ENCODE results near the gene SAMD4B.
"Not testable (repeated sequence)": the region's sequence is repeated elsewhere in the genome, so short reads cannot be mapped to it uniquely, and the experiment has no call there.

Gene SAMD4B

DNA sequence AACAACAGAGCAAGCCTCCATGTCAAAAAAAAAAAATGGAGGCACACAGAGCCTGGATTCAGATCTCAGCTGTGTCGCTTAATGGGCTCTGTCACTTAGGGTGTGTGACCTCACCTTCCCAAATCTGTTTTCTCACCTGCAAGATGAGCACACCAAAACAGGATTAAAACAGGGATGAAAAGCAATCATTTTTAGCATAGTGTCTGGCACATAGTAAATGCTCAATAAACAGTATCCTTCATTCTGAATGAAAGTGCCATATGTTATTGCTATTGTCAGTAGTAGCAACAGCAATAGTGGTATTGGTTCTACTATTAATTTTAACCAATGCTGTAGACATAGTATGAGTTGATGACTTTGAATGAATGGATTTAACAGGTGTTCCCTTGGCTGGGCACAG lies 23.3 kb downstream of the SAMD4B start:
- DNase-seq (ENCODE audit: low read depth), result no peak

DNA sequence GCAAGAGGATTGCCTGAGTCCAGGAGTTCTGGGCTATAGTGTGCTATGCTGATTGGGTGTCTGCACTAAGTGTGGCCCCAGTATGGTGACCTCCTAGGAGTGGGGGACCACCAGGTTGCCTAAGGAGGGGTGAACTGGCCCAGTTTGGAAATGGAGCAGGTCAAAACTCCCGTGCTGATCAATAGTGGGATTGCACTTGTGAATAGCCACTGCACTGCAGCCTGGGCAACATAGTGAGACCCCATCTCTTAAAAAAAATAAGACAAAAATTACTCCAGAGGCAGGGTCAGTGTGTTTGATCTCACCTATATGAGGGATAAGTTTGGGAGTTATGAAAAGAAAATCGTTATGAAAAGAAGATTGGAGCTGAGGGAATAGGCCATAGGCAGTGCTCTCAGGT lies 27.0 kb downstream of the SAMD4B start:
- no peak for DNase-seq (ENCODE audit: low read depth)

DNA sequence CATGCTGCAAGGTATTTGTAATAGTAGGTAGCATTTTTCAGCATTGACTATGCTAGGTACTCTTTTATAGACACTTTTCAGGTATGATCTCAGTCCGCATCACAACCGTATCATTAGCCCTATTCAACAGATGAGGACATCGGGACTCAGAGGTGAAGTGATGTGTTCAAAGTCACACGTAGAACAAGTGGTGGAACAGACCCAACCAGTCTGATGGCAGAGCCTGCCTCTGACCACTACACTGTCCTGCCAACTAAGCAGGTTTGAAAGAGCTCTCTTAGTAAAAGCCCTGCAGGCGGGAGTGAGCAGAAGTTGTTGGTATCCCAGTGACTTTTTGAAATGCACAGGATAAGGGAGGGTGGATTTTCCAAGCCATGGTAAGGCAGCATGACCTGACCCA lies 28.5 kb downstream of the SAMD4B start:
- no peak for DNase-seq (ENCODE audit: low read depth)

DNA sequence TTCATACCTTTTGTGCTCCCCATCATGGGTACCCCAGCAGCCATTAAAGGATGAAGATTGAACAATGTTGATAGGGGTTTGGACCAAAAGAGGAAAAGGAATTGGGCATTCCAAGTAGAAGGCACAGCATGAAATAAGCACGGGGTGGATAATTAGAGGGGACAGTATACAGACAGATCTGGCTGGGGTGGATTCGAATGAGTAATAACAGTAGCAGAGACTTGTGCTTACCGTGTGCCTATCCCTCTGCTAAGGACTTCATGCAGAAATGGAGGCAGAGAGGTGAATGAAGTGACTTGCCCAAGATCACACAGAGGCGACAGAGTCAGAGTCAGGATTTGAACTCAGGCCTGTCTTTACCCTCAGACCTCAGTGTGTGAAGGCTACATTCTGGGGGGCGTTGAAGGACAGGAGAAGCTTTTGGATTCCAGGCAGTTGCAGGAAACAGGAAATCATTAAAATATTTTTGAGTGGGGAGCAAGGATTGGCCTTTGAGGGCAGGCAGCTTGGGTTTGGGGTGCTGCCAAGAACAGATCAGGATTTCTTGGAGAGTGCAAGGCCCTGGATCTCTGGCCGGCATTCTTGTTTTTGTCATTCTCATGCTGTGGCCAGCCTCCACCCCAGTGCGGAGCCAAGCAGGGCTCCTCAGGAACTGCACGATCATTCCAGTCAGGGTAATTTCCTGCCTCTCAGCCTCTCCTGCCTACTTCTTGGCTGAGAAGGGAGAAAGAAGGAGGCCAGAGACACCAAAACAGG lies 30.0 kb downstream of the SAMD4B start:
- DNase-seq (ENCODE audit: low read depth), result peak; percentile 97

DNA sequence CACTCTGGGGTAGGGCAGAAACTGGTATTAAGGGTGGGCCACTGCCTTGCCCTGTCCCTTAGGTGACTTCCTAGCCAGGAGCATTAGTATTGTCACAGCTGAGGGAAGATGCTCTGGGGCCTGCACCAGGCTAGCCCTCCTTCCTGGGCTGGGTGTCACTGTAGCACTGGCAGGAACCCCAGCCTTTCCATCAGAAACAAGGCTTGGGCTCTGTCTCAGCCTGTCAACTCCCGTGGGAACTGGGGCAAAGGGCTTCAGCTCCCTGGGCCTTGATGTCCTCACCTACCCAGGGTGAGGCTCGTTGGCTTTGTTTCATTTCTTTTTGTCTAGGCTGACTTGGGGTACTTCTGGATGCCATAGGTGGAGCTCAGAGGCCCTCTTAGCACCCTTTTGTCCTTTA lies 30.7 kb downstream of the SAMD4B start:
- DNase-seq (ENCODE audit: low read depth), result peak; percentile 17

DNA sequence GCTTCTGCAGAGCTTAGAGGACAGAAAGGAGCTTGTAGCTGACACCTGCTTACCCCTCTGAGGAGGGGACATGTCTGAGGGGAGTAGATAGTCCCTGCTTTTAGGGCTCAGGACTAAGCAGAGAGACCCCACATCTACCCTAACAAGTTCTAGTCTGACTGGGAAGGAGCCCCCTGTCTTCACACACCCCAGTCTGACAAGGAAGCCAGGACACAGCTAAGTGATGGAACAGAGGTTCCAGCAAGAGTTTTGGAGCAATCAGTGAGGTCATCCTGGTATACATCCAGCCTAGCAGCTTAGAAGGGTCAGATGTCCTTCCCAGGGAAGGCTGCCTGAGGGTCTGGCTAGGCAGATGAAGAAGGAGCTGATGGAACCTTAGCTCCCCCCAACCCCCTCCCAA lies 33.7 kb downstream of the SAMD4B start:
- no peak for DNase-seq (ENCODE audit: low read depth)

DNA sequence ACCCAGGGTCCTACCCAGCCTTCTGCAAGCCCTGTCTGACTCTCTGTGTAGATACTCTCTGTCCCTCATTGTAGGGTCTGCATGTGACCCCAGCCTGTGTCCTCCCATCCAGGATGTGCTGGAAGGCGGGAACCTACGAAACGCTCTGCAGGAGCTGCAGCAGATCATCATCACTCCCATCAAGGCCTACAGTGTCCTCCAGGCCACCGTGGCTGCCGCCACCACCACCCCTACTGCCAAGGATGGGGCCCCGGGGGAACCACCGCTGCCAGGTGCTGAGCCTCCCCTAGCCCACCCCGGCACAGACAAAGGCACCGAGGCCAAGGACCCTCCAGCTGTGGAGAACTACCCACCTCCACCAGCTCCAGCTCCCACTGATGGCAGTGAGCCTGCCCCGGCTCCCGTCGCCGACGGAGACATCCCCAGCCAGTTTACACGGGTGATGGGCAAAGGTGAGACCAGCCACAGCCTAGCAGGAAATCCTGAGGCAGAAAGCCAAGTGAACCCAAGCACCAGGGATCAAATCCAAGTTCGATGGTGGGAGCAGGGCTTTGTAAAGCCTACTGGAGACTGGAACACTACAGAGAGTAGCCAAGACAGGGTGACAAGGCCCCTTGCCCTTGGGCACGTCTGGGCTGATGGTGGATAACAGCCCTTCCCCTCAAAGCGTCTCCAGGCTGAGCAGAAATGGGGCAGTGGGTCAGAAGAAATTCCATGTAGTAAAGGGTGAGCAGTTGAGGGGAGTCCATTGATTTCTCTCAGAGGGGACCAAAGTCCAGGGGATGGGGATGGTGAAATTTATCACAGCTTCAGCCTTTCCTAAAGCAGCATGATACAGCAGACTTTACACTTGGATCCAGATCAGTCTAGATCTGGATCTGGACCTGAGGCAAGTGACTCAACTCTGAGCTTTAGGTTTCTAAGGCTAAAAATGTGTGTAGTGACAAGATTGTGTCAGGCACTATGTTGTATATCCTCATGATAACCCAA lies 35.4 kb downstream of the SAMD4B start:
- DNase-seq (ENCODE audit: low read depth), result no peak

DNA sequence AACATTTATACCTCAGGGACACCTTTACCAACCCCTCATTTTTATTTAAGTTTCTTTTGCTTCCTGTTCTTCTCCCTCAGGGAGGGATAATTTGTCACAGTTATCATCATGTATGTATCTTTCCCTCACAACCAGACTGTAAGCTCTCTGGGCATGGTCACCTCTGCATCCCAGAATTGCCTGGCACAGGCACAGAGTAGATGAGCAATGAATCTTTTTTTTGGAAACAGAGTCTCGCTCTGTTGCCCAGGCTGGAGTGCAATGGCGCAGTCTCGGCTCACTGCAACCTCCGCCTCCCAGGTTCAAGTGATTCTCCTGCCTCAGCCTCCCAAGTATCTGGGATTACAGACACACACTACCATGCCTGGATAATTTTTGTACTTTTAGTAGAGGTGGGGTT lies 37.1 kb downstream of the SAMD4B start:
- DNase-seq (ENCODE audit: low read depth), result not testable (repeated sequence)

DNA sequence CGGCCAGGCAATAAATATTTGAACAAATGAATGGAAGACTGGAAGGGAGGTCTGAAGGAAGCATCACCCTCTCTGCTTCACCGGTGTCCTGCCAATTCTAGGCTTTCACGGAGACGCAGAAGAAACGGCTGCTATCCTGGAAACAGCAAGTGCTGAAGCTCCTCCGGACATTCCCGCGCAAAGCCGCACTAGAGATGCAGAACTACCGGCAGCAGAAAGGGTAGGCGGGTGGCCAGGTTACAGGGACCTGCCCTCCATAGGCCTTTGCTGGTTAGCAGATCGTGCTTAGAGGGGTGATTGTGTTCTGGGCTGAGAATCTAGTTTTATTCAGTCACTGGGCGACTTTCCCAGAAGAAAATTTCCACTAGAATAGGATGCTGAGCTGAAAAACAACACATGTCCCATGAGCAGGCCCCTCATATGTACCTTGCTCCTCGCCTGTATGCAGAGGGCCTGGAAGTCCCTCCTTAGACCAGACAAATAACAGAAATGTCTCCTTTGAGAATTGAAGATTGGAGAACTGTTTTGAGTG lies 37.7 kb downstream of the SAMD4B start:
- no peak for DNase-seq (ENCODE audit: low read depth)

DNA sequence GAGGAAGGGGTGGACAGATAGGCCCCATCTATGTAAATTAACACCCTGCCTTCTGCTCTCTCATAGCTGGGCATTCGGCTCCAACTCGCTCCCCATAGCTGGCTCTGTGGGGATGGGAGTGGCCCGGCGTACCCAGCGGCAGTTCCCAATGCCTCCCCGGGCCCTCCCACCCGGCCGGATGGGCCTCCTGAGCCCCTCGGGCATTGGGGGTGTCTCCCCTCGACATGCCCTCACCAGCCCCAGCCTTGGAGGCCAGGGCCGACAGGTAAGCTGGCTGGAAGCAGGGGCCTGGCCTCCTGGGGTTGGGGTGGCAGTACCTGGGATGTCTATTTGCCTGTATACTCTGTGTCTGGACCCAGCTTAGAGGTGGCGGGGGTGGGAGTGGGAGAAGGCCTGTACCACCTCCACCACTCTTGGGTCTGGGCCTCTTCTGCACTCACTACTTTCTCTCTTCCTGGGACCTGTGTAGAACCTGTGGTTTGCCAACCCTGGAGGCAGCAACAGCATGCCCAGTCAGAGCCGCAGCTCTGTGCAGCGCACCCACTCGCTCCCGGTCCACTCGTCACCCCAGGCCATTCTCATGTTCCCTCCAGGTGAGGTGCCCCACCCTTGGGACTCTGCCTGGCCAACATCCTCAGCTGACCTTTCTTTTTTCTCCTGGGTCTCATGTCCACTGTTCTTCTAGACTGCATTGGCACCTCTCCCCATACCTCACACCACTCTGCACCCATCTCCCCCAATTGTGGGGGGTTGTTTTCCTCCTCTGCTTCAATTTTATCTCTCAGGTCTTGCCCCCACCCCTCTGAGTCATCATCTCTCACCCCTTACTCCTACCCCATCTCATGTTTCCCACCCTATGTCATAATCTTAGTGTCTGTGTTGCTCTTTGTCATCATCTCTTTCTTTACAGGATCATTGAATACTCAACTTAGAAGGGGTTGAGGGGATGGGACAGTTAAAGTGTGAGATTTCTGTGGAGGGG lies 38.6 kb downstream of the SAMD4B start:
- DNase-seq (ENCODE audit: low read depth), result no peak

DNA sequence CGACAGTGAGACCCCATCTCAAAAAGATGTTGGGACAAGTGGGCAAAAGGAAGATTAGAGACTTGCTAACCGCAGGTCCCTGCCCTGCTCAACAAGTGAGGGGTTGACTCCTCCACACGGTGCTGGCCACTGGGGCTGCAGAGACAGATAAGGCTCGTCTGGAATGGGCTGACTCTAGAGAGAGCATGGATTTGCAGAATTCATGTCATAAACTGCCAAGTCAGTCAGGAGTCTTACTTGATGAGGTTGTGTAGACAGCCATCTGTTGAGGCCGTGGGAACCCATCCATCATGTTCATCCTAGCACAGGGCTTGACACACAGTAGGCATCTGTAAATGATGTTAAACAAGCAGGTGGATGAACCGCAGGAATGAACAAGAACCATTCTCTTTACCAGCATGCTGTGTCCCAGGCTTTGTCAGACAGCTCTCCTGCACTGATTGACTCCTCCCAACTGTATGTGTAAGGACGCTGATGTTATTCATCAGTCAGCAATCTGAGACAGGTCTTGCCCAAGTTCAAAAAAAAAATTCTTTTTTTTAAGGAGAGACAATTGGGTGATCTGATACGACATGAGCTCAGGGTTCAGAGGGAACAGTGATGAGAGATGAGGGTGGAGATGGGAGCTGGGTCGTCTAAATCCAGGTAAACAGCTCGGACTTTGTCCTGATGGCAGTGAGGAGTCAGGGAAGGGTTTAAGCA lies 39.8 kb downstream of the SAMD4B start:
- peak; percentile 11 for DNase-seq (ENCODE audit: low read depth)

DNA sequence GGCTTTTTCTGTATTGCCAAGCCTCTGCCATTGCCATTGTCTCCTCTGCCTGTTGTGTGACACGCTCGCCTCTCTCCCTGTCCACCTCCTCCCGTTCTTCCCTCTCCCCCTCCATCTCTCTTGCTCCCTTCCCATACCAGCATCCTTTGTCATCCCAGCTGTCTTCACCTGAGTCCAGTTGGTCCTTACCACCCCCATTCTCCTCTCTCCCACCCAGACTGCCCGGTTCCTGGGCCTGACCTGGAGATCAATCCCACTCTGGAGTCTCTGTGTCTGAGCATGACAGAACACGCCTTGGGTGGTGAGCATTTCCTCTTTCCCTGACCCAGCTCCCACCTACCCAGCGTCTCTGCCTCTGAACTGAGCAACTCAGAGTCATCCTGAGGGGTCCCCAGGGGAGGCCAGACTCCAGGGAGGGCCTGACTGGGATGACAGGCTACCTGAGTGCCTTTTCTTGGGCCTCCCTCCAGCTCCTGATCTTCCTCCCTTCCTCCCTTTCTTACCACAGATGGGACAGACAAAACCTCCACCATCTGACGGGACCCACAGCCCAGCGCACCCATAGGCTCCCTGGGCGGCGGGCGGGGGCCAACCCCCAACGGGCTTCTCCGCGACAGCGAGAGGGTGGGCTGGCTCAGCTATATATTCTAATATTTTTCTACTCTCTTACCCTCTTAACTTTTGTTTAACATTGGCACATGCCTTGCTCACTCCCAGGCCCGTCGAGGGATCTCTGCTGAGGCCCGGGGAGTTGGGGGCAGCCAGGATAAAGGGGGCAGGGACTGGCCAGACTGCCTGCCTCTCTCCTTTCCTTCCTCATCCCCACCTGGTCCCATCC lies 41.0 kb downstream of the SAMD4B start:
- no peak for DNase-seq (ENCODE audit: low read depth)

DNA sequence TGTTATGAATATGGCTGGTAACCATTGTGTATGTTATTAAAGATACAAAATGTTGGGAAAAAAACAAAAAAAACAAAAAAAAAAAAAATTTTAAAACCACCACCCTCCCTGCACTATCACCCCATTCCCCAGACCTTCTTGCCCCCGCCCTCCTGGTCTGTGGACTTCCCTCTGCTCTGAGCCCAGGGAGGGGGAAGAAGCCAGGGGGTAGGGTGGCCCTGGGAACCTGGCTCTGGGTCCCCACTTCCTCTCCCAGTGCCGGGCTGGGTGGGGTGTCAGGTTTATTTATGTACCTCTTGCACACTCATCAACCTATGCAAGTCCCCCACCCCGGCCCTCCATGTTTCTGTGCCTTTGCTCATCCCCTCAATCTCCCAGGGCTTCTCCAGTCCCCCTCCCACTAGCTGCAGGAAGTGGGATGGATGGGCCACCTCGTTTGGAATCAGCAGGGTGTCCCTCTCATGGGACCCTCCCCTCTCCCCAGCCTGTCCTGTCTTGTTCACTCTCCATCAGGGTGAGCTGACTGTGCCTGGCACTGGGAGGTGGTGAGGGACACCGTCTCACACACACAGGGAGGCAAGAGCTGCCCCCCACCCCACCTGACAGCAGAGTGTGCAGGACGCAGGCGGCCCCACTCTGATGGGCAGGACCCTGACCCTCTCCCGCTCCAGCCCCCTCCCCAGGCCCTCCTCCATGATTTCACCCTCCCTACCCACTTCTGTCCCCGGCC lies 42.8 kb downstream of the SAMD4B start:
- DNase-seq (ENCODE audit: low read depth), result no peak

DNA sequence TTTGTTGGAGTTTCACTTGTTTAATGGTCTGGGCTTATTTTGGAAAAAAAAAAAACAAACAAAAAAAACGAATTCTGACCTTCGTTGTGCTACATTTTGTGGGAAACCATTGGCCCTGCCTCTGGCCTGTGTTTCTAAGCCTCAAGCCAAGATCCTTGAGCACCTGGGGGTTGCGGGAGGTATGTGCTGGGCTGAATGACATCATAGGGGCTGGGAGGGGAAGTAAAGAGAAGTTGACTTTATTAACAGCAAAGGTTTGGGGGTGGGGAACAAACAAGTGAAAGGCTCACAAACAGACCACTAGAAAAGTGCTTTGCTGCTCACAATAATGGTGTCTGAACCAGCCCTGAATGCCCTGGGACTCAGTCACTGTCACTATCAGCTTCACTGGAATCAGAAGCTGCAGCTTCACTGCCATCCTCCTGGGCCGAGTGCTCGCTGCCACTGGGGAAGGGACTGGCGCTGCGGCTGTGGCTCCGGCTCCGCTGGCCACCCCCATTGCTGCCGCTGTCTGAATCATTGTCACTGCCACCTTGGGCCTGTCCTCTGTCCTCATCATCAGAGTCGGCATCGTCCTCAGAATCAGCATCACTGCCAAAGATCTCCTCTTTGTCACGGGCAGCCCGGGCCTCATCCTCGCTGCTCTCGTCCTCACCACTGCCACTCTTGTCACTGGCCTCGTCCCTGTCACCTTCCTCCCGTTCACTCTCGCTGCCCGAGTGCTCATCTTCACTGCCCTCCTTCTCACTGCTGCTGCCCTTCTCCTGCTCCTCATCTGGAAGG lies 43.6 kb downstream of the SAMD4B start:
- no peak for DNase-seq (ENCODE audit: low read depth)

DNA sequence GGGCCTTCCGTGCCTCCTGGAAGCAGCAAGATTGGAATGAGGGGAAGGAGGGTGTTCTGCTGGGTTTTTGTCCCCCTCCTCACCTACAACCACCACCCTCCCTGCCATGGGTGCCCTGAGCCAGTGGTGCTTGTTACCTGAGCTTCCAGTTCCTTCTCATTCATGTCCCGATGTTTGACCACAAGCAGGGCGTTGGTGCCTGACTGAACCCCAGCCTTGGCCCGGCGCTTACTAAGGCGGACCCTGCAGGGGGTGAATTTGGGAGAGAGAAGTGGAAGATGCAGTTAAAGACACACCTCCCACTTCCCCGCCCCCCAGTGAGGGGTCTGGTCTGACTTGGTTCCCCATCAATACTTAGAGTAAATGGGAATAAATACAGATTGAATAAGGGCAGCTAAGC lies 44.3 kb downstream of the SAMD4B start:
- DNase-seq (ENCODE audit: low read depth), result no peak

DNA sequence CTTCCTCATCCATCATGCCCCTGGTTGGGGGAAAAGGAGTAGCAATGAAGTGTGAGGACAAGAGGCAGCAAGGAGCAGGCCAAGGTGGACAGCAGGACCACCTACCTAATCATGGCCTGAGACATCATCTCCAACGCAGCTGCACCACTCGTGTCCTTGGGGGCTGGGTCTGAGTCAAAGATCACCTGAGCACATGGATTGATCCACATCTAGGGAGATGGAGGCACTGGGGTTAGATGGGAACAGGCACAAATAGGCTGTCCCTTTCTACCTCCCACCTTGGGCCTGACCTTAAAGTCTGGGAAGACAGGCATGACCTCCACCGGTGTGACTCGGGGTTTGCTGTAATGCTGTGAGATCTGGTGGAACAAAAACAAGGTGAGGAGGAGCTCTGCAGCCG lies 46.4 kb downstream of the SAMD4B start:
- no peak for DNase-seq (ENCODE audit: low read depth)

DNA sequence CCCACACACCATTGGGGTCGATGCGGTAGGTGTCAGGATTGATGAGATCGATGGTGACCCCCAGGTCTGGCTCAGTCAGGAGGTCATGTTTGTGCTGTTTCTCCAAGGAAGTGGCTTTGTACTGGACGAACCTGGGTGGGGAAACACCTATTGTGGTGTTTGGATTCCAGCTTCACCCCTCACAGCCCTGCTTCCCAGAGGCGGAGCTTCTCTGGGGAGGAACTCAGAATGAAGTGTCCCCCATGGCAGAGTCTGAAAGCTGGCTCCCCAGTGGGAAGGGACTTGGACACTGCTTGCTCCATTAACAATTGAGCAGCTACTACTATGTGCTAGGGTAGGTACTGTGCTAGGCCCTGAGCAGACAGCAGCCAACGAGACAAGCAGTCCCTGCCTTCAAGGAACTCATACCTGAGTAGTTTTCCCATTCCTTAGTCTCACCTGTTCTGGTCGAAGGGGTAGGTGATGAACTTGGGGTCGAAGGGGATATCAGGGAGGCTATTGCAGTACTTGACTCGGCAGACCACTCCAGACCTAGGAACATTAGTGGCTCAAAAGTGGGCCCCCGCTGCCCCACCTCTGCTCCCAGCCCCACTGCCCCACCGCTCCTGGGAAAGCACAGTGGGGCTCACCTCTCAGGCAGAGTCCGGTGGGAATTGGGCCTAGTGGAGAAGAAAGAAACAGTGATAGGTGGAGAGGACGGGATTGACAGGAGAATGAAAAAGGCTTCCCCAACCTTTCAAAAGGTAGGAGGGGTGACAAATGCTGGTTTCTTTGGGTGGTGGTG lies 47.6 kb downstream of the SAMD4B start:
- no peak for DNase-seq (ENCODE audit: low read depth)

DNA sequence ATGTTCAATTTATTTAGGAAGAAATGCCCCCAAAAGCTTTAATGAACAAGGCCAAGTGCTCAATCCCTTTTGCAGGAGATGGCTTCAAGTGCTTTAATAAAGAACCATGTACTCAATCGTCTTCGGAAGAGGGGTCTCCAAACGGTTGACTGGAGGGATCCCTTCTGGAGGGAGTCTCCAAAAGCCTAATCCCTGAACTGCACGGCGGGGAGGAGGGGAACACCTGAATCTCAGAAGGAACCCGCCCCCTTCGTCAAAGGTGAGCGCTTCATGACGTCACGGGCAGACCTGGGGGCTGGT lies 48.2 kb downstream of the SAMD4B start:
- DNase-seq (ENCODE audit: low read depth), result no peak

Measured in fibroblast of gingiva (primary cell).